H9 (cell line): ENCODE results near the gene FCRL3. TPM values are rescaled to one million over a fixed set of nuclear protein-coding genes. Genes with fewer than 3 reads are reported as not detected.

Source experiments
- DNase-seq: peaks from one replicate; pipeline ENCODE4 v3.0.0-alpha.2; 2017
- H2AFZ ChIP-seq: one replicate; pipeline ENCODE4 v1.6.1; 2013; ENCODE audit warnings: mild to moderate bottlenecking, low read length, control low read depth, moderate library complexity
- H2AK5ac ChIP-seq: 2 replicates; pipeline ENCODE4 v1.6.1; 2013; ENCODE audit warnings: low read length, control low read depth, mixed read lengths; ENCODE audit not compliant: insufficient read length
- H2BK120ac ChIP-seq: one replicate; pipeline ENCODE4 v1.6.1; 2013; ENCODE audit warnings: low read depth, mild to moderate bottlenecking, low read length, control low read depth, inconsistent platforms; ENCODE audit not compliant: poor library complexity, severe bottlenecking
- H2BK12ac ChIP-seq: 2 replicates; pipeline ENCODE4 v1.6.1; 2013; ENCODE audit warnings: low read length, control low read depth, mixed read lengths, low read depth; ENCODE audit not compliant: insufficient read length
- H2BK15ac ChIP-seq: 2 replicates; pipeline ENCODE4 v1.6.1; 2013; ENCODE audit warnings: low read depth, low read length, control low read depth
- H2BK20ac ChIP-seq: one replicate; pipeline ENCODE4 v1.6.1; 2013; ENCODE audit warnings: low read depth, mild to moderate bottlenecking, low read length, control low read depth, inconsistent platforms; ENCODE audit not compliant: poor library complexity, severe bottlenecking
- H2BK5ac ChIP-seq: 2 replicates; pipeline ENCODE4 v1.6.1; 2013; ENCODE audit warnings: low read length, control low read depth, mixed read lengths; ENCODE audit not compliant: insufficient read length
- H3K14ac ChIP-seq: 2 replicates; pipeline ENCODE4 v1.6.1; 2013; ENCODE audit warnings: low read length, control low read depth; ENCODE audit not compliant: insufficient read depth
- H3K18ac ChIP-seq: 2 replicates; pipeline ENCODE4 v1.6.1; 2013; ENCODE audit warnings: low read depth, mild to moderate bottlenecking, mixed read lengths, low read length, control low read depth; ENCODE audit not compliant: insufficient read length
- H3K23ac ChIP-seq: 2 replicates; pipeline ENCODE4 v1.6.1; 2013; ENCODE audit warnings: low read length, control low read depth, mixed read lengths, low read depth; ENCODE audit not compliant: insufficient read length
- H3K23me2 ChIP-seq: 2 replicates; pipeline ENCODE4 v1.6.1; 2013; ENCODE audit warnings: low read depth, mild to moderate bottlenecking, mixed read lengths, low read length, control low read depth; ENCODE audit not compliant: insufficient read length, poor library complexity, severe bottlenecking
- H3K27ac ChIP-seq: 2 replicates; pipeline ENCODE4 v1.5.1; 2013; ENCODE audit warnings: low read length, control low read depth, mixed read lengths, low read depth; ENCODE audit not compliant: insufficient read length
- H3K27me3 ChIP-seq: 2 replicates; pipeline ENCODE4 v1.6.1; 2013; ENCODE audit warnings: low read length, control low read depth, inconsistent platforms; ENCODE audit not compliant: insufficient read depth
- H3K4ac ChIP-seq: 2 replicates; pipeline ENCODE4 v1.6.1; 2013; ENCODE audit warnings: low read depth, mild to moderate bottlenecking, control low read depth, inconsistent platforms, low read length, moderate library complexity
- H3K4me1 ChIP-seq: 2 replicates; pipeline ENCODE4 v1.6.1; 2013; ENCODE audit warnings: low read length, control low read depth, inconsistent platforms; ENCODE audit not compliant: insufficient read depth
- H3K4me2 ChIP-seq: 2 replicates; pipeline ENCODE4 v1.6.1; 2013; ENCODE audit warnings: low read length, control low read depth, mixed read lengths; ENCODE audit not compliant: insufficient read length, insufficient read depth
- H3K56ac ChIP-seq: 2 replicates; pipeline ENCODE4 v1.6.1; 2013; ENCODE audit warnings: low read depth, mild to moderate bottlenecking, mixed read lengths, low read length, control low read depth; ENCODE audit not compliant: insufficient read length
- H3K79me1 ChIP-seq: 2 replicates; pipeline ENCODE4 v1.6.1; 2013; ENCODE audit warnings: low read depth, mild to moderate bottlenecking, moderate library complexity, low read length, control low read depth, inconsistent platforms; ENCODE audit not compliant: insufficient read depth, poor library complexity, severe bottlenecking
- H3K79me2 ChIP-seq: 2 replicates; pipeline ENCODE4 v1.6.1; 2013; ENCODE audit warnings: low read length, control low read depth, inconsistent platforms; ENCODE audit not compliant: insufficient read depth
- H3K9ac ChIP-seq: 2 replicates; pipeline ENCODE4 v1.6.1; 2013; ENCODE audit warnings: low read length, control low read depth, mixed read lengths; ENCODE audit not compliant: insufficient read length; ENCODE audit errors: extremely low read depth
- H3K9me3 ChIP-seq: one replicate; pipeline ENCODE4 v1.6.1; 2013; ENCODE audit warnings: low read depth, low read length, inconsistent platforms; ENCODE audit not compliant: control insufficient read depth
- H3T11ph ChIP-seq: one replicate; pipeline ENCODE4 v1.6.1; 2013; ENCODE audit warnings: mild to moderate bottlenecking, low read length, control low read depth, inconsistent platforms
- H4K20me1 ChIP-seq: one replicate; pipeline ENCODE4 v1.6.1; 2013; ENCODE audit not compliant: control insufficient read depth, insufficient read length, insufficient read depth
- H4K5ac ChIP-seq: 2 replicates; pipeline ENCODE4 v1.6.1; 2013; ENCODE audit warnings: low read depth, mild to moderate bottlenecking, mixed read lengths, low read length, control low read depth; ENCODE audit not compliant: insufficient read length
- H4K8ac ChIP-seq: replicated peaks from 2 replicates; pipeline ENCODE4 v1.6.1; 2013; ENCODE audit warnings: low read length, control low read depth, mixed read lengths, low read depth; ENCODE audit not compliant: insufficient read length
- H4K91ac ChIP-seq: 2 replicates; pipeline ENCODE4 v1.6.1; 2013; ENCODE audit warnings: low read depth, mild to moderate bottlenecking, moderate library complexity, mixed read lengths, low read length, control low read depth; ENCODE audit not compliant: insufficient read length
- H3K27ac Mint-ChIP-seq, 3 experiments: 2 replicates in 2 of 3; 3 replicates in 1 of 3; pipeline ENCODE4 v1.8.0; 2020 to 2021; ENCODE audit warnings: mixed read lengths in 3 of 3, mild to moderate bottlenecking in 1 of 3, moderate library complexity in 1 of 3
- H3K27me3 Mint-ChIP-seq: 2 replicates; pipeline ENCODE4 v1.8.0; 2021; ENCODE audit warnings: low read depth, mild to moderate bottlenecking, moderate library complexity, mixed read lengths
- H3K36me3 Mint-ChIP-seq, 3 experiments: 2 replicates in 2 of 3; 3 replicates in 1 of 3; pipeline ENCODE4 v1.8.0; 2020 to 2021; ENCODE audit warnings: low read depth in 3 of 3, mixed read lengths in 3 of 3; ENCODE audit not compliant: insufficient read depth in 1 of 3
- H3K4me1 Mint-ChIP-seq, 2 experiments: 2 replicates each; pipeline ENCODE4 v1.8.0; 2020; ENCODE audit warnings: mixed read lengths in 2 of 2
- H3K4me3 Mint-ChIP-seq, 2 experiments: 2 replicates in 1 of 2; 3 replicates in 1 of 2; pipeline ENCODE4 v1.8.0; 2020 to 2021; ENCODE audit warnings: mild to moderate bottlenecking in 2 of 2, mixed read lengths in 2 of 2, moderate library complexity in 1 of 2
- H3K9me3 Mint-ChIP-seq, 2 experiments: 2 replicates in 1 of 2; 3 replicates in 1 of 2; pipeline ENCODE4 v1.8.0; 2020; ENCODE audit warnings: mild to moderate bottlenecking in 2 of 2, mixed read lengths in 2 of 2, moderate library complexity in 1 of 2
- CTCF ChIP-seq: fragments of 200-600 bp; sonication (generic); conservative IDR thresholded peaks from 3 replicates; pipeline ENCODE4 v1.8.0; 2021; ENCODE audit warnings: antibody characterized with exemption, mild to moderate bottlenecking
- total RNA-seq: library from RNA; stranded (reverse); gene quantifications from 2 replicates; pipeline ENCODE4 v1.2.1, GENCODE V29; 2021

FCRL3 gene
- total RNA-seq, 1 experiment from 2014 or later, result not detected

- Mint-ChIP-seq H3K27me3 (peaks cover 4% of the 10 kb centered on the region), H3K4me1 (no peaks in the 10 kb centered on the region), H3K4me3 (no peak overlapping the region), H3K36me3 (no peaks in the 10 kb centered on the region), H3K27ac (no peak overlapping the region), H3K9me3 (no peaks in the 10 kb centered on the region)
- no peak overlapping the region for H3K56ac ChIP-seq
- H3K79me1 ChIP-seq, result no peaks in the 10 kb centered on the region
- no peaks in the 10 kb centered on the region for H3K27me3 ChIP-seq
- H3K27ac ChIP-seq, result no peak overlapping the region
- no peak overlapping the region for H2BK15ac ChIP-seq
- no peaks in the 10 kb centered on the region for H3K9me3 ChIP-seq
- H3K9ac ChIP-seq, result no peak overlapping the region
- no peak for TF ChIP-seq CTCF
- H3K4ac ChIP-seq, result no peak overlapping the region
- H2AFZ ChIP-seq, result no peak overlapping the region
- no peak for DNase-seq
- H3K18ac ChIP-seq, result no peak overlapping the region
- no peak overlapping the region for H4K91ac ChIP-seq
- H2BK120ac ChIP-seq, result no peak overlapping the region
- no peak overlapping the region for H2BK5ac ChIP-seq
- no peaks in the 10 kb centered on the region for H4K20me1 ChIP-seq
- H3K4me1 ChIP-seq, result no peaks in the 10 kb centered on the region
- H3K14ac ChIP-seq, result no peak overlapping the region
- H2AK5ac ChIP-seq, result no peak overlapping the region
- H2BK12ac ChIP-seq, result no peak overlapping the region
- H3K4me2 ChIP-seq, result no peak overlapping the region
- H3K23ac ChIP-seq, result no peak overlapping the region
- no peak overlapping the region for H3T11ph ChIP-seq
- no peaks in the 10 kb centered on the region for H3K79me2 ChIP-seq
- no peaks in the 10 kb centered on the region for H3K23me2 ChIP-seq
- H4K8ac ChIP-seq, result no peak overlapping the region
- no peak overlapping the region for H2BK20ac ChIP-seq
- no peak overlapping the region for H4K5ac ChIP-seq
These were observed 11.2 kb upstream of the FCRL3 start for GRCh38 chr1:157711802-157712201.
